HG02759 (cell line): Measurements from ENCODE around the gene SDE2.
A peak's percentile ranks its signal among the peaks of the same experiment; 100 is the strongest.

Experiments
- ATAC-seq: cut with Tn5 transposase; IDR thresholded peaks from one replicate; pipeline ENCODE4 v1.9.1; 2021; ENCODE audit warnings: mild to moderate bottlenecking, moderate library complexity; ENCODE audit not compliant: unreplicated experiment

Gene SDE2

GRCh38 chr1:225999227-225999911 is at the start of gene SDE2:
SDE2 (minus strand) TSS chr1:225999343; CDS start chr1:225999312, 31 bp downstream.
- peak; percentile 83 for ATAC-seq

- ATAC-seq: no peak
These were observed 49.7 kb upstream of the SDE2 start for GRCh38 chr1:226048886-226049285.

- ATAC-seq: no peak
These were observed 48.4 kb upstream of the SDE2 start for GRCh38 chr1:226047495-226047894.

- no peak for ATAC-seq
These were observed 47.1 kb upstream of the SDE2 start for GRCh38 chr1:226046240-226046639.

- no peak for ATAC-seq
These were observed 45.5 kb upstream of the SDE2 start for GRCh38 chr1:226044514-226045101.

GRCh38 chr1:226041419-226041818 is 42.3 kb upstream of the SDE2 start:
- no peak for ATAC-seq

- ATAC-seq: no peak
These were observed 39.5 kb upstream of the SDE2 start for GRCh38 chr1:226038661-226039060.

- no peak for ATAC-seq
These were observed 36.8 kb upstream of the SDE2 start for GRCh38 chr1:226035915-226036314.

- ATAC-seq: no peak
These were observed 35.3 kb upstream of the SDE2 start for GRCh38 chr1:226034482-226034881.

- ATAC-seq: no peak
These were observed 34.8 kb upstream of the SDE2 start for GRCh38 chr1:226033991-226034390.

- no peak for ATAC-seq
These were observed 34.4 kb upstream of the SDE2 start for GRCh38 chr1:226033582-226033981.

- no peak for ATAC-seq
These were observed 30.6 kb upstream of the SDE2 start for GRCh38 chr1:226029568-226030225.

GRCh38 chr1:226029093-226029496 is 30.0 kb upstream of the SDE2 start:
- ATAC-seq: peak; percentile 86

GRCh38 chr1:226027538-226028217 is 28.5 kb upstream of the SDE2 start:
- no peak for ATAC-seq

GRCh38 chr1:226026833-226027232 is 27.7 kb upstream of the SDE2 start:
- no peak for ATAC-seq

- no peak for ATAC-seq
These were observed 24.6 kb upstream of the SDE2 start for GRCh38 chr1:226023735-226024134.

- no peak for ATAC-seq
These were observed 22.7 kb upstream of the SDE2 start for GRCh38 chr1:226021801-226022200.

GRCh38 chr1:226021401-226021800 is 22.3 kb upstream of the SDE2 start:
- ATAC-seq: no peak

- no peak for ATAC-seq
These were observed 20.4 kb upstream of the SDE2 start for GRCh38 chr1:226019572-226019971.

GRCh38 chr1:226017070-226017469 is 17.9 kb upstream of the SDE2 start:
- ATAC-seq: no peak

- ATAC-seq: no peak
These were observed 10.5 kb upstream of the SDE2 start for GRCh38 chr1:226009650-226010044.
